CD4-positive, alpha-beta T cell treated with Interleukin-6 at 100 ng/mL for 8 hours (primary cell): Measurements from ENCODE around the gene PDE4A.
"Not testable (repeated sequence)": the region's sequence is repeated elsewhere in the genome, so short reads cannot be mapped to it uniquely, and the experiment has no call there.

Experiments used
- DNase-seq: peaks from one replicate; pipeline ENCODE4 v3.0.0-alpha.2; 2020; ENCODE audit warnings: mixed read lengths, low spot score

Gene PDE4A

DNA sequence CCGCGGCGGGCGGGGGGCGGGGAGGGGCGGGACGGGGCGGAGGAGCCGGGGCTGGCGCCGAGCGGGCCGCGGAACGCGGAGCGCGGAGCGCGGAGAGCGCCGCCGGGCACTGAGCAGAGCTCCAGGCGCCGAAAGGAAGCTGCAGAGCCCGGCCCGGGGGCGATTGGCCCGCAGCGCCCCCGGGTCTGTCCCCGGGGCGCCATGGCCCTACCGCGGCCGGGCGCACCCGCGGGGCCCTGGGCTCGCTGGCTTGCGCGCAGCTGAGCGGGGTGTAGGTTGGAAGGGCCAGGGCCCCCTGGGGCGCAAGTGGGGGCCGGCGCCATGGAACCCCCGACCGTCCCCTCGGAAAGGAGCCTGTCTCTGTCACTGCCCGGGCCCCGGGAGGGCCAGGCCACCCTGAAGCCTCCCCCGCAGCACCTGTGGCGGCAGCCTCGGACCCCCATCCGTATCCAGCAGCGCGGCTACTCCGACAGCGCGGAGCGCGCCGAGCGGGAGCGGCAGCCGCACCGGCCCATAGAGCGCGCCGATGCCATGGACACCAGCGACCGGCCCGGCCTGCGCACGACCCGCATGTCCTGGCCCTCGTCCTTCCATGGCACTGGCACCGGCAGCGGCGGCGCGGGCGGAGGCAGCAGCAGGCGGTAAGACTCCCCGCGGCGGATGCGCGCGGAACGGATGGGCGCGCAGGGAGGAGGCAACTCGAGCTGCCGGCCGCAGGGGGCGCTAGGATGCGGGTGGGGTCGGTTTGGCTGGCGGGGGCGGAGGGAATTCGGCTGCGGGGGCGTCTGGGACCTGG is at the start of gene PDE4A:
TSS of gene PDE4A (plus strand) at position 95 of the 796 bp plus-strand sequence. CDS start at position 322, 227 bp downstream.
- DNase-seq, result no peak

GRCh38 chr19:10372690-10373089 is 47.6 kb upstream of the PDE4A start:
- no peak for DNase-seq

GRCh38 chr19:10374931-10375330 is 45.4 kb upstream of the PDE4A start:
- DNase-seq, result no peak

DNA sequence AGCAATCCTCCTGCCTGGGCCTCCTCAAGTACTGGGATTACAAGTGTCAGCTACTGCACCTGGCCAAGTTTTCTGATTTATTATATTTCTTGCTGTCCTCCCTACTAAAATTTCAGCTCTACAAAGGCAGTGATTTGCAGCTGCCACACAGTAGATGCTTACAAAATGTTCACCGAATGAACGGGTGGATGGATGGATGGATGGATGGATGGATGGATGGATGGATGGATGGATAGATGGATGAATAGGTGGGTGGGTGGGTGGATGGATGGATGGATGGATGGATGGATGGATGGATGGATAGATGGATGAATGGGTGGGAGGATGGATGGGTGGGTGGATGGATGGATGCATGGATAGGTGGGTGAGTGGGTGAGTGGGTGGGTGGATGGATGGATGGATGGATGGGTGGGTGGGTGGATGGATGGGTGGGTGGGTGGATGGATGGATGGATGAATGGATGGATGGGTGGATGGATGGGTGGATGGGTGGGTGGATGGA is 43.1 kb upstream of the PDE4A start:
- not testable (repeated sequence) for DNase-seq

DNA sequence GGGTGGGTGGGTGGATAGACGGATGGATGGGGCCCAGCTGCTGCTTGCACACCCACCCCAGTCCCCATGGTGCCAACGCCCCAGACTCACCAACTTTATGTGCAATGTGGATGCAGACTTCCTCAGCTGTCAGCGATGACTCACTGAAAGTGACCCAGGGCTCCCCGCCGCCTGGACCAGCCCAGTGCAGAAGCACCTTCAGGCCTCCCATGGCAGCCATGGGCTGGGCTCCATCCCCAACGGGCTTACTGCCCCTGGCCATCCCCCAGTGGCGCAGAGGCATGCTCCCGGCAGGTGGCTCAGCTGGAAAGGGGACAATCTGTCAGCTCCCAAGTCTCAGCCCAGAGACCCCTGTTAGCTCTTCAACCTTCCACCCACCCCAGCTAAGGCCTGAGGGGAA is 42.2 kb upstream of the PDE4A start:
- DNase-seq, result no peak

DNA sequence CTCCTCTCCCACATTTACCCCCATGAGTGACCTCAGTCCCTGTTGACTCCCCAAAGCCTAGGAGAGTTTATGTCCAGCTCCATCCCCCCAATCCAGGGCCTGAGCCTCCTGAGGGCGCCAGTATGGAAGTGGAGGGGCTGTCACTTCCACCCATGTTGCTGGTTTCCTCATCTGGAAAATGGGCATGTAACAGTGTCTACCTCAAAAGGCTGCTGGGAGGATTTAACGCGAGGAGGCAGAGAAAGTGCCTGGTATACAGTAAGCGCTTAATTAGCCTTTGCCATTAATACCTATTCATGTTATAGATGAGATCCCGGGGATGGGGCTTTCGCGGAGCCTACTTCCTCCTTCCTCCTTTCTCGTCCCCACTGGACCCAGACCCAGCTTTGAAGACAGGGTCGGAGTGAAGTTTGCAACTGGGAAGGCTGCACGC is 40.4 kb upstream of the PDE4A start:
- no peak for DNase-seq

GRCh38 chr19:10380313-10381102 is 39.8 kb upstream of the PDE4A start, which contains the start of gene TYK2:
Gene TYK2, minus strand, starts transcription at chr19:10380572. Its CDS starts 2,166 bp downstream, at chr19:10378406.
- peak; percentile 97 for DNase-seq

GRCh38 chr19:10383223-10383499 is 37.2 kb upstream of the PDE4A start:
- not testable (repeated sequence) for DNase-seq

DNA sequence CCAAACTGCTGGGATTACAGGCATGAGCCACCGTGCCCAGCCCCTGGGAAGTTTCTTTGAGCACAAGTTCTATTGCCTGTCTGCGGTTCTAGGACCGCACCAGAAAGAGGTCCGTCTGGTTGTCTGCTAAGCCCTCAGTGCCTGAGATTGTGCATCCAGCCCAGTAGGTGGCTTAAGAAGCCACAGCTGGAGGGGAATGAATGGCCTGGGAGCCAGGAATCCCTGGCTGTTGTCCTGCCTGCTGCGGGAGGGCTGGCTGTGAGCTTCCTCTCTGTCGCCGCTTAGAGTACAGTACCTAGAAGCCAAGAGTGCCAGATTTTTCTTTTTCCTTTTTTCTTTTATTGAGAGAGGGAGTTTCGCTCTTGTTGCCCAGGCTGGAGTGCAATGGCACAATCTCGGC is 35.8 kb upstream of the PDE4A start:
- no peak for DNase-seq

DNA sequence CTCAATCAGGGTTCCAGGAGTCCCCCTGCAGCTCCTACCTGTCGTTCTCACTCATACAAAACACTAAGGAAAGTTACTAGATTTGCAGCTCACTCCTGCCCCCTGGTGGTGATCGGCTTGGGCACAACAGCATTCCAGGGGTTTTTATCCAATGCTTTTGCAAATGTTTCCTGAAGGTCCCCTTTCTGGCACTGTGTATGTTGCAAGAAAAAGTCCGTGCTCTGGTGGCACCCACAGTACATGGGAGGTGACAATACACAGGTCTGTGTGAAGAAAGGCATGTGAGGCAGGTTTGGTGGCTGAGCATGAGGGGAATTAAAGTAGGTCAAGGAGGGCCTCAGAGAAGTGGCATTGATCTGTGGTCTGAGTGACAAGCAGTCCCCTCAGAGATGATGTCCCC is 31.4 kb upstream of the PDE4A start:
- DNase-seq, result peak; percentile 76

- no peak for DNase-seq
Observed at GRCh38 chr19:10389863-10390262, 30.5 kb upstream of the PDE4A start.

DNA sequence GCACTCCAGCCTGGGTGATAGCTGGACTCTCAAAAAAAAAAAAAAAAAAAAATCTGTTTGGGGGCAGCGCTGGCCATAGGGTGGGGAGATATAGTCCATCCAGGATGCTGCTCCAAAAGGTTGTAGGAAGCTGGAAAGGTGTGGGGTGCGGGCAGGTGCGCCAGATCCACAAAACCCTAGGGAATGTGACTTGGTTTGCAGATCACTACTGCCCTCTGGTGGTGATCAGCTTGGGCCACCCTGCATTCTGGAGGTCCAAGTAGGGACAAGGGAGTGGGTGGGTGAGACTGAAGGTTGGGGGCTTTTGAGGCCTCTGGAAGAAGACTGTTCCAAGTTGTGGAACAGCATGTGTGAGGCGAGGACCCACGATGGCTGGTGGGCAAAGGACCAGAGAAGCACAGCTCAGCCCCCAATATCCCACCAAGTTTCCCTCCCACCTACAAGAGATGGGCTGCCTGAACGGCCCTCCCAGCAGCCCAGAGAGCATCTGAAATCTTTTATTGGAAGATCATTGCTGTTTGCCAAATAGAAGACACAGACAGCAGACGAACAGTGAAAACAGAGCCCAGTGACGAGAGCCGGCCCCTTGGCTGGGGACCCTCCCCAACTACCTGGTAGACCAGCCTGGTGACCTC is 29.6 kb upstream of the PDE4A start:
- DNase-seq, result peak; percentile 65

GRCh38 chr19:10392120-10392519 is 28.2 kb upstream of the PDE4A start:
- DNase-seq, result no peak

GRCh38 chr19:10393137-10393536 is 27.2 kb upstream of the PDE4A start:
- no peak for DNase-seq

GRCh38 chr19:10395003-10395402 is 25.3 kb upstream of the PDE4A start:
- no peak for DNase-seq

DNA sequence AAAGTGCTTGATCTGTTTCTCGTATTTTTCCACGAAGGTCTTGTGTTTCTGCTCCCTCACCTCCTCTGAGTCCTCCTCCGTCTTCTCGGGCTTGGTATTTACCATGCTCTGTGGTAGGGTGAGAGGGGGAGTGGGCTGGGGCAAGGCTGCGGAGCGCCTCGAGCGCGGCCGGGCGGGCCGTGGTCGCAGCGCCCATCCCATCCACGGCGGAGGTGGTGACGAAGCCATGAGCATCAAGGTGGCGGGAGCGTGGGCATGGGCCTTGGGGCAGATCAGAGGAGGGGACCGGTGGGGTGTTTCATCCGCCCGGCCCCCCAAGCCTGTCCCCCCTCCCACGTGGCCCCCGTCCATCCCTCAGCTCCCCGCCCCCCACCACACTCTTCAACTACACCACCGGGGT is 24.9 kb upstream of the PDE4A start:
- DNase-seq, result no peak

GRCh38 chr19:10395917-10396316 is 24.4 kb upstream of the PDE4A start:
- no peak for DNase-seq

DNA sequence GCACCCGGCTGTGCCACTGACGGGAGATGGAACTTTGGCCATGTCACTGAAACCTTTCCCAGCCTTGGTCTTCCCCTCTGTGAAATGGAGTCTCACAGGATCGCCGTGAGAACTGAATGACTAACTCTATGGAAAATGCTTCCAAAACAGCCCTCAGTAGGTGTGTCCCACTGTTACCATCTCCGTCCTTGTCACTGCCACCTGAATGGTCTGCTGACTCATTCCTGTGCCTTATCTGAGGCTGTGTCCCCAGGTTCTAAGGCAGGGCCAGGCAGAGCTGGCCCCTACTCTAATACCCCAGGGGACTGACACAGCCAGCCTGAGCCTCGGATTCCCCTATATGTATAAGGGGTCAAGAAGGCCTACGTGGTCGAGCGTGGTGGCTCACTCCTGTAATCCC is 21.5 kb upstream of the PDE4A start:
- no peak for DNase-seq

GRCh38 chr19:10399340-10399739 is 21.0 kb upstream of the PDE4A start:
- DNase-seq, result not testable (repeated sequence)

GRCh38 chr19:10399878-10400277 is 20.5 kb upstream of the PDE4A start:
- no peak for DNase-seq

DNA sequence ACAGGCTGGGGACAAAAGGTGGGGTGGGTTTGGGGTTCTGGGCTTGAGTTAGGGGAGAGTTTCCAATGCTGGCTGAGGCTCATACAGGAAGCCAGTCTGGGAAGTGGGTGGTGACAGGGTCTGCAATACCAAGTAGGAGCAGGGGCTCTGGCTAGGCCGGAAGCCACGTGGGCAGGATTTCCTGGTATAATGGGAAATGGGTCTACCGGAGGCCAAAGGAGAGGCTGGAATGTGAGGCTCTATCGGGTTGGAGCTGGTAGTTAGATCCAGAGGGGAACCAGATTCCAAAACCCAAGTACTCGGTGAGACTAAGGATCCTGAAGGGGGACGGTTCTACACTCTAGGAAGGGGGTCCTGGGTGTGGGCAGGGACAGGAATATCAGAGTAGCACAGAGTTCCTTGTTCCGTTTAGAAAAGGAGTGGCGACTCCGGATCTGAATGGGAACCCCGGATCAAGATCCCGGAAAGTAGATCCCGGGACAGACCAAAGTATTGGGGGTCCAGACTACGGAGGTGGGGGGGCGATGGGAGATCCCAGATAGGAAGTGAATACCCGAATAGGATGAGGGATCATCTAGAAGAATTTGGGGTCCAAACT is 17.8 kb upstream of the PDE4A start:
- DNase-seq, result no peak
